Skeletal muscle tissue (tissue), 4 donors: ENCODE results near the gene SDHAF3. TPM values are rescaled to one million over a fixed set of nuclear protein-coding genes. Genes with fewer than 3 reads are reported as not detected.
"Not testable (repeated sequence)": the region's sequence is repeated elsewhere in the genome, so short reads cannot be mapped to it uniquely, and the experiment has no call there.

Experiments used
- H3K27ac ChIP-seq: one replicate; pipeline ENCODE4 v1.7.0; 2013; ENCODE audit warnings: mild to moderate bottlenecking, low read depth, low read length, inconsistent platforms
- H3K27me3 ChIP-seq, 3 donors: one replicate each; pipeline ENCODE4 v1.7.0; 2013; ENCODE audit warnings: low read length in 3 of 3; ENCODE audit not compliant: control insufficient read depth in 3 of 3, insufficient read depth in 3 of 3
- H3K36me3 ChIP-seq, 3 donors: one replicate each; pipeline ENCODE4 v1.7.0; 2013; ENCODE audit warnings: low read length in 3 of 3; ENCODE audit not compliant: control insufficient read depth in 3 of 3, insufficient read depth in 3 of 3
- H3K4me1 ChIP-seq, 3 donors: one replicate each; pipeline ENCODE4 v1.7.0; 2013; ENCODE audit warnings: low read length in 3 of 3, mild to moderate bottlenecking in 3 of 3; ENCODE audit not compliant: control insufficient read depth in 3 of 3, insufficient read depth in 3 of 3
- H3K4me3 ChIP-seq, 3 donors: one replicate each; pipeline ENCODE4 v1.7.0; 2013; ENCODE audit warnings: low read length in 3 of 3
- H3K9ac ChIP-seq, 3 donors: one replicate each; pipeline ENCODE4 v1.7.0; 2013; ENCODE audit warnings: low read length in 3 of 3, mild to moderate bottlenecking in 3 of 3, moderate library complexity in 2 of 3, low read depth in 1 of 3
- H3K9me3 ChIP-seq, 3 donors: one replicate each; pipeline ENCODE4 v1.7.0; 2013; ENCODE audit warnings: low read length in 3 of 3; ENCODE audit not compliant: control insufficient read depth in 3 of 3
- total RNA-seq: library from RNA; depleted of rRNA; stranded (reverse); fragments of >200 nt; gene quantifications from one replicate; pipeline ENCODE4 v1.2.3, GENCODE V29; 2014
- donor health status: Osteomylitis.

The SDHAF3 gene
- 24.5 TPM for total RNA-seq

DNA sequence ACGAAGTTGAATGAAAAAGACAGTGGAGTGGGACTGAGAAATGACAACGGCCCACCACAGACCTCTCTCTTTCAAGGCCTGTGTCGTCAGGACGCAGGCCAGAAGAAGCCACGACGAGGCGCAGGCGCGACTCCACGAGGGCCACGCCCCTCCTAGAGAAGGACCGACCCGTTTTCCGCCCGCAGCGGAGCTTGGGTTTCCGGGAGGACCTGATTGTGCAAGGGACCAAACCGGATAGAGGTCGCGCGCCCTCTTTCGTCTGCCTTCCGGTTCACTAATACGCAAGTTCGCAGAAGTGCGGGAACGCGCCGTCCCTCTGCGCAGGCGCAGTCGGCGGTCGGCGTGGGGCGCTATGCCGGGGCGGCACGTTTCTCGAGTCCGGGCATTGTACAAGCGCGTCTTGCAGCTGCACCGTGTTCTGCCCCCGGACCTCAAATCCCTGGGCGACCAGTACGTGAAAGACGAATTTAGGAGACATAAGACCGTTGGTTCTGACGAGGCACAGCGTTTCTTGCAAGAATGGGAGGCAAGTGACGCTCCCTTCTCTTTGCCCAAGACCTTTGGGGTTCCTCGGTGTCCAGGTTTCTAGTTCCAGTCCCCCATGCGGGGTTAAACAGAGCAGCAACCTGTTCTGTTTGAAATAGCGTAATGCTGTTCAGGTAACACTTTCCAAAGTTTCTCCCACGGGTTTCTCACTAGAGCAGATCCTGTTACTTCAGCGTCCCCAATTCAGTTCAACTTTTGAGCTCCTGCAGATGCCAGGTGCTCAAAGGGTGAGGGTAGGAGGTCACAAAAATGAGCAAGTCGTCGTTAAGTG, at the start of gene SDHAF3:
Gene SDHAF3, plus strand, starts transcription at position 327 of the 817 bp plus-strand sequence. Its CDS starts 26 bp downstream, at position 353.
- H3K9me3 ChIP-seq = no peaks in the 10 kb centered on the region
- no peaks in the 10 kb centered on the region for H3K36me3 ChIP-seq
- H3K9ac ChIP-seq = peak within 1 kb of the TSS; percentile 56 to 87 (median 83)
- no peaks in the 10 kb centered on the region for H3K27me3 ChIP-seq
- H3K4me3 ChIP-seq = peak within 1 kb of the TSS; percentile 94 to 99 (median 95)
- H3K4me1 ChIP-seq = peaks cover 0 to 14% (median 3%) of the 10 kb centered on the region in 3 donors
- H3K27ac ChIP-seq = peak within 1 kb of the TSS; percentile 43

DNA sequence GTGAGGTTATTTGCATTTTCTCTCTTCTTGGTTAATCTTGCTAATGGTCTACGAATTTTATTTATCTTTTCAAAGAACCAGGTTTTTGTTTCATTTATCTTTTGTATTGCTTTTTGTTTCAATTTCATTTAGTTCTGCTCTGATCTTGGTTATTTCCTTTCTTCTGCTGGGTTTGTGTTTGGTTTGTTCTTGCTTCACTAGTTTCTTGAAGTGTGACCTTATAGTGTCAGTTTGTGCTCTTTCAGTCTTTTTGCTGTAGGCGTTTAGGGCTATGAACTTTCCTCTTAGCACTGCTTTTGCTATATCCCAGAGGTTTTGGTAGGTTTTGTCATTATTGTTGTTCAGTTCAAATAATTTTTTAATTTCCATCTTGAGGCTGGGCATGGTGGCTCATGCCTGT, 45.5 kb upstream of the SDHAF3 start:
- not testable (repeated sequence) for H3K9me3 ChIP-seq, H3K27ac ChIP-seq, H3K27me3 ChIP-seq, H3K4me1 ChIP-seq, H3K9ac ChIP-seq, H3K4me3 ChIP-seq, H3K36me3 ChIP-seq

DNA sequence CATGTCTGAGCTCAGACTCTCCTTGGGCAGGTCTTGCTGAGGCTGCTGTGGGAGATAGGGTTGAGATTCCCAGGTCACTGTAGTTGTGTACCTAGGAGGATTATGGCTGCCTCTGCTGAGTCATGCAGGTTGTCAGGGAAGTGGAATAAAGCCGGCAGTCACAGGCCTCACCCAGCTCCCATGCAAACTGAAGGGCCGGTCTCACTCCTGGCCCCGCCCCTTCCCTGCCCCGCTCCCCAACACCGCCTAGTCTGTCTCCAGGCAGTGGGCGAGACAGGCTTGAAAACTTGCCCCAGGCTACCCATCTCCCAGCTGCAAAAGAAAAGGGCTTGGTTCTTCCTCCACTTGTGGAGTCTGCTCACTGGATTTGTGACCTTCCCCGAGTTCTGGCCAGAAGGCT, 41.6 kb upstream of the SDHAF3 start:
- Histone ChIP-seq H3K4me1 (no peaks in the 10 kb centered on the region), H3K27me3 (peaks cover 0 to 3% (median 2%) of the 10 kb centered on the region in 3 donors), H3K36me3 (no peaks in the 10 kb centered on the region), H3K27ac (no peak overlapping the region), H3K4me3 (no peak overlapping the region), H3K9me3 (no peaks in the 10 kb centered on the region), H3K9ac (no peak overlapping the region)

DNA sequence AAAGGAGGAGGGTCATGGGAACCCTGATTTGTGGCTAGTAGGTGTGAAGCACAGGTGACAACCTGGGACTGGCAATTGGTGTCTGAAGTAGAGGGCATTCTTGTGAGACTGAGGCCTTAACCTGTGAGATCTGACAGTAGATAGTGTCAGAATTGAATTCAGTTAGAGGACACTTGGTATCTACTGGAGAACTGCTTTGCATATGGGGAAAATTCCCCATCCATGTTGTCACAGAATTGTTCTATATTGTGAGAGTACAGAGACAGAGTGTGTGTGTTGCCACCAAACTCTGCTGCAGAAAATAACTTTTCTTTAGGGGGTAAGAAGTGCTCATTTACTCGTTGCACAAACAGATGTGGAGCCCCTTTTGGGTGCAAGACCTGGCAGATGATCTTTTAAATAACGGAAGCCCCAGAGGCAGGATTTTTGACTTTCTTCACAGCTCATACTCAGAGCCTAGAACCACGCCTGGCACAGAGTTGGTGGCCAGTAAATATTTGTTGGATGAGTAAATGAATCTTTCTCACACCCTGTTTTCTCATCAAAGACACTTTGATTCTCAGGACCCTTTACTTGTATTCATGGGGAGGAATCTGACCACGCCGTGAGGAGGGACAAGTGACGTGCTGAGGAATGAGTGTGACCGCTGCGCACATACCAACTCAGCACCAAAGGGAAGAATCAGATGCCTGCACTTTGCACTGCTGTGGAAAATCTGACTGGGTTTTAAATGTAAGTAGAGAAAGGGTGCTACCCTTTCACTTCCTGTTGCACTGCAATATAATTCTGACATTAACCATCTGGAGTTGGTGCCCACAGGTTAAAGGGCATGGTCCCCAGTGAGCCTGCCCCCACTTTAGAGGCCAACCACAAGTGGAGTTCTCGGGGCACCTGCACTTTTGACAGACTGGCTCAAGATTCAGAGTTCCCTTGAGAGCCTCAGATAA, 39.2 kb upstream of the SDHAF3 start:
- H3K9me3 ChIP-seq = peaks cover 0 to under 1% (median 0%) of the 10 kb centered on the region in 3 donors
- no peaks in the 10 kb centered on the region for H3K36me3 ChIP-seq
- H3K4me3 ChIP-seq = no peak overlapping the region
- no peaks in the 10 kb centered on the region for H3K4me1 ChIP-seq
- no peak overlapping the region for H3K9ac ChIP-seq
- H3K27ac ChIP-seq = no peak overlapping the region
- peaks cover 0 to 3% (median 2%) of the 10 kb centered on the region in 3 donors for H3K27me3 ChIP-seq

DNA sequence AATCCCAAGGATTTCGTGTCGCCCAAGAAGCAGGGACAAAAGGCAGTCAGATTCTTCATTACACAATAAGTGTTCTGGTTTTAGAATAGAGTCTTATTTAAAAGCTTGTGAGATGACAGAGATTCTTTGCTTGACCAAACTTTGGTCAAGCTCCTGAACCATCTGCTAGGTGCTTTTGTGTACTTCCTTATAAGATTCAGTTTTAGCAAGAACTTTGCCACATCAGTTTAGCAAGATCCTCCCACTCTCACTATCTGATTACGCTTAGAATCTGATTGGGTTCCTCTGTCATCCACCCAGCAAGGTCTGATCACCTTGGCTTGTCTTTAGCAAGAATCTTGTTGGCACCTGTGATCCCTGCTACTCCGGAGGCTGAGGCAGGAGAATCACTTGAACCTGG, 38.2 kb upstream of the SDHAF3 start:
- no peak overlapping the region for H3K4me3 ChIP-seq

DNA sequence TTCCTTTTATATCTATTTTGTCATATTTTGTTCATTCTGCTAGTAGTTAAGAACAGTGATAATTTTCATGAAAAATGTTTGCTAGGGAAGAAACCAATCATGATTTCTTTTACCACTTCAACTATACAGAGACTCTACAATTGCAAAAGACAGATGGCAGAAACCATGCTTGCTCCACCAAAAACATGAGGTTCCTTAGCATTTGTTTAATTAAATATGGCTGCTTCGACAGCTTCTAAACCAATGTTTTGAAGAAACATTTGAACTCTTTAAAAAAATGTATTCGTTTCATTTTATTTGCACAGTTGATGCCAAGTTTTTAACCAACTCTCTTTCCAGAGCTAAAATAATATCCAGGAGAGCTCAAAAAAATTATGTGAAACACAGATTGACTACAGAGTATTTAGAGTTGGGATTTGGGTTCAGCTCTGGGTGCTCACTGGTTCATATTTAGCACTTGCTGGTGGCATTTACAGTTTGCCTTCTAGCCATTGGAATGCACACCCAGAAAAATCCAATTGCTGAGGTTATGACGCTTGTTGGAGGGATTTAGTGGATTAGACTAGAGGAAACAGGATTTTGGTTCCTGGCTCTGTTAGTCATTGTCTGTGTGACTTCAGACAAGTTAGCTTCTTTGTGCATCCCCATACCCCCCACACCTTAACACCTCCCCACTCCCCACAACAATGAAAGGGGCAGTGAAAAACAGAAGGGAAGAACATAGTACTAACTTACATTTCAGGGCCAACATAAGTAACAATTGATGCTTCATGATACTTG, 35.8 kb upstream of the SDHAF3 start:
- no peaks in the 10 kb centered on the region for H3K4me1 ChIP-seq
- no peak overlapping the region for H3K4me3 ChIP-seq
- no peaks in the 10 kb centered on the region for H3K36me3 ChIP-seq
- peaks cover 0 to 2% (median 0%) of the 10 kb centered on the region in 3 donors for H3K9me3 ChIP-seq
- peaks cover 2 to 13% (median 3%) of the 10 kb centered on the region in 3 donors for H3K27me3 ChIP-seq
- H3K9ac ChIP-seq = no peak overlapping the region
- H3K27ac ChIP-seq = no peak overlapping the region

More for the DNA sequence above, 38.2 kb upstream of the SDHAF3 start:
- Histone ChIP-seq H3K4me1 (no peaks in the 10 kb centered on the region), H3K27ac (no peak overlapping the region), H3K9ac (no peak overlapping the region), H3K27me3 (peaks cover 0 to 3% (median 2%) of the 10 kb centered on the region in 3 donors), H3K9me3 (peaks cover 0 to 2% (median 0%) of the 10 kb centered on the region in 3 donors), H3K36me3 (no peaks in the 10 kb centered on the region)

DNA sequence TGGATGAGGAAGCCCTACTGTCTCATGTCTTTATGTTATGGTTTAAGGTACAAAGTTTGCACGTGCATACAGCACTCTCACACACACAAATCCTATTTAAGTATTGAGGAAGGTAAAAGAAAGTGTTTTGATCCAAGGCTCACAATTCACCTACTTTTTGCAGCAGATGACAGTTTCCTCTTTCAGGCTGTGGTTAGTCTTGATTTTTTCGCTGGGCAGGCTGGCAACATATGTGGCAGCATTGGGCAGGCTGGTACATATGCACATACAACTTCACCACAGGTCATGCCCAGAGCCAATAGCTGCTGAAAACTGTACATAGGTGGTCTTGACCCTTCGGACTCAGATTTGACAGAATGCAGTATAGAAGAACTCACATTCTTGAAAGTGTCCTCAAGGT, 29.1 kb upstream of the SDHAF3 start:
- Histone ChIP-seq H3K9ac (no peak overlapping the region), H3K27ac (no peak overlapping the region), H3K9me3 (peaks cover 0 to 1% (median 0%) of the 10 kb centered on the region in 3 donors), H3K27me3 (peaks cover 0 to 19% (median 3%) of the 10 kb centered on the region in 3 donors), H3K4me3 (no peak overlapping the region), H3K36me3 (no peaks in the 10 kb centered on the region), H3K4me1 (no peaks in the 10 kb centered on the region)

DNA sequence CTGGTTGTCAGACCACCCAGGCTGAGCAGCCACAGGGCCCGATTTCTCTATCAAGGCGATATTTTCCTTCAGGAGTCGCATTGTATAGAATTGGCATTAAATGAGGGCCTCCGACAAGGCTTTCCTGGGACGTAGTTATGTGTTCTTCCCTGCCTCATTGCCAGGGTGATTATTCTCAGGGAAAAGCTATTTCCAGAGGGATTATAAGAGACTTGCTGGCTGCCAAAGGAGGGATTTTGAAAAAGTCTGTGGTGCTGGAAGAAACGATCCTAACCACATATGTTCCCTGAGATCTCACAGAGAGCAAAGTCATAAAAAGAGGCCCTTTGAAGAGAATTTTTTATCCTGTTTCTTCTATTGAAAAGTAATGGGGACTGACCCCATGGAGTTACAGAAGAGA, 27.7 kb upstream of the SDHAF3 start:
- Histone ChIP-seq H3K4me1 (no peaks in the 10 kb centered on the region), H3K9me3 (no peaks in the 10 kb centered on the region), H3K9ac (no peak overlapping the region), H3K36me3 (no peaks in the 10 kb centered on the region), H3K27ac (no peak overlapping the region), H3K4me3 (no peak overlapping the region), H3K27me3 (peaks cover 0 to 19% (median 3%) of the 10 kb centered on the region in 3 donors)

DNA sequence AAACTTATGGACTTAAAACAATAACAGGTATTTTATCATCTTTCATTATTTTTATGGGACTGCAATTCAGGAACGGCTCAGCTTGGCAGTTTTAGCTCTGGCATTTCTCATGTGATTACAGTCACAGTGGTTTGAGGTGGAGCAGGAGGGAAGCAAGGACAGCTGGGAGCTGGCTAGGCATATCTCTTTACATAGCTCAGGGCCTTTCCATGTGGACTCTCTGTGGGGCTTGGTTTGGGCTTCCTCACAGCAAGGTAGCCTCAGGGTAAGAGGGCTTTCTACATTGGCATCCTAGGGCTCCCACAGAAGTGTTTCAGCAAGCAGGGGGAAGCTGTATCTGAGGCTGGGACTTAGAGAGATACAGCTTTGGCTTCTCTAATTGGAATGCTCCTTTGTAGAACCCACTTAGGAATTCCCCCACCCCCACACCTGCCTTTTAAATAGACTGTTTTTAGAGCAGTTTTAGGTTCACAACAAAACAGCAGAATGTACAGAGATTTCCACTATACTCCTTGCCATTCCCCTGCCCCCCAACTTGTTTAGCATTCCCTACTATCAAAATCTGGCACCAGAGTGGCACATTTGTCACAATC, 26.6 kb upstream of the SDHAF3 start:
- no peak overlapping the region for H3K4me3 ChIP-seq
- H3K36me3 ChIP-seq = no peaks in the 10 kb centered on the region
- H3K9me3 ChIP-seq = no peaks in the 10 kb centered on the region
- no peak overlapping the region for H3K9ac ChIP-seq
- H3K4me1 ChIP-seq = no peaks in the 10 kb centered on the region
- H3K27me3 ChIP-seq = peaks cover 0 to 10% (median 3%) of the 10 kb centered on the region in 3 donors
- H3K27ac ChIP-seq = no peak overlapping the region
